IMR-90 (cell line): ENCODE data around the gene CGREF1.

Experiments
- BHLHE40 ChIP-seq: fragments of 150-350 bp; IDR thresholded peaks from 2 replicates; pipeline ENCODE4 v1.6.1; 2016; ENCODE audit warnings: mild to moderate bottlenecking, low read depth, low read length
- CEBPB ChIP-seq: IDR thresholded peaks from 2 replicates; pipeline ENCODE4 v1.6.1; 2012; ENCODE audit warnings: low read depth, low read length, improper control_type of control experiment
- FOS ChIP-seq: fragments of 150-350 bp; IDR thresholded peaks from 2 replicates; pipeline ENCODE4 v1.6.1; 2016; ENCODE audit warnings: low read depth, low read length
- MAFK ChIP-seq: IDR thresholded peaks from 2 replicates; pipeline ENCODE4 v1.6.1; 2012; ENCODE audit warnings: low read depth, low read length, improper control_type of control experiment
- MAZ ChIP-seq: IDR thresholded peaks from 2 replicates; pipeline ENCODE4 v1.6.1; 2012; ENCODE audit warnings: low read depth, mild to moderate bottlenecking, low read length, improper control_type of control experiment, moderate library complexity, borderline replicate concordance
- MXI1 ChIP-seq: IDR thresholded peaks from 2 replicates; pipeline ENCODE4 v1.6.1; 2012; ENCODE audit warnings: low read depth, mild to moderate bottlenecking, low read length, moderate library complexity, borderline replicate concordance
- NFE2L2 ChIP-seq: fragments of 150-350 bp; IDR thresholded peaks from 2 replicates; pipeline ENCODE4 v1.6.1; 2016; ENCODE audit warnings: low read depth, mild to moderate bottlenecking, low read length
- POLR2A ChIP-seq: IDR thresholded peaks from 2 replicates; pipeline ENCODE4 v1.6.1; 2012; ENCODE audit warnings: mild to moderate bottlenecking, low read depth, low read length
- RAD21 ChIP-seq: IDR thresholded peaks from 2 replicates; pipeline ENCODE4 v1.6.1; 2012; ENCODE audit warnings: low read length, improper control_type of control experiment
- RCOR1 ChIP-seq: IDR thresholded peaks from 2 replicates; pipeline ENCODE4 v1.6.1; 2012; ENCODE audit warnings: mild to moderate bottlenecking, low read length, improper control_type of control experiment; ENCODE audit not compliant: insufficient replicate concordance
- RFX5 ChIP-seq: IDR thresholded peaks from 2 replicates; pipeline ENCODE4 v1.8.0; 2012; ENCODE audit warnings: low read depth, mild to moderate bottlenecking, low read length, moderate library complexity
- SMC3 ChIP-seq: fragments of 150-350 bp; IDR thresholded peaks from 2 replicates; pipeline ENCODE4 v1.6.1; 2016; ENCODE audit warnings: low read depth, mild to moderate bottlenecking, antibody characterized with exemption, low read length, moderate library complexity
- USF2 ChIP-seq: fragments of 150-350 bp; IDR thresholded peaks from 2 replicates; pipeline ENCODE4 v1.6.1; 2017; ENCODE audit warnings: mild to moderate bottlenecking, antibody characterized with exemption, low read length, low read depth
- TF ChIP-seq, protein P1 (sequence below): conservative IDR thresholded peaks from 2 replicates; pipeline ENCODE4 v1.5.1; 2012; ENCODE audit warnings: mild to moderate bottlenecking, low read depth, low read length, improper control_type of control experiment

DNA sequence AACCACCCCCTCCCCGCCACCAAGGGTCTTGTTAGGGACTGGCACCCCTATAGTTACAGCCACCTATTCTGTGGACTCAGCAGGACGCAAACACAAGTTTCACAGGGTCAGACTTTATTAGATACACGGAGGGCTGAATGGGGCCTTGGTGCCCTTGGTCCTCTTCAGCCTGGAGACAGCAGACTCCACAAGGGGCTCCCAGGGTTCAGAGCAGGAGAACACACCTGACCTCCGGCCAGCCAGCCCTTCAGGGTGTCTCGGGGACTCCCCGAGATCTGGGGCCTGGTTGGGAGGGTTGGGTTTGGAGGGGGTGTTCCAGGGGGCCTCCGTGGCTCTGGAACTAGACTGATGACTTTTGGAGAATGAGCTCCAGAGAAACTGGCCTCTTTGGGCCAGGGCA lies 17.8 kb upstream of the CGREF1 start:
- TF ChIP-seq, protein P1, sequence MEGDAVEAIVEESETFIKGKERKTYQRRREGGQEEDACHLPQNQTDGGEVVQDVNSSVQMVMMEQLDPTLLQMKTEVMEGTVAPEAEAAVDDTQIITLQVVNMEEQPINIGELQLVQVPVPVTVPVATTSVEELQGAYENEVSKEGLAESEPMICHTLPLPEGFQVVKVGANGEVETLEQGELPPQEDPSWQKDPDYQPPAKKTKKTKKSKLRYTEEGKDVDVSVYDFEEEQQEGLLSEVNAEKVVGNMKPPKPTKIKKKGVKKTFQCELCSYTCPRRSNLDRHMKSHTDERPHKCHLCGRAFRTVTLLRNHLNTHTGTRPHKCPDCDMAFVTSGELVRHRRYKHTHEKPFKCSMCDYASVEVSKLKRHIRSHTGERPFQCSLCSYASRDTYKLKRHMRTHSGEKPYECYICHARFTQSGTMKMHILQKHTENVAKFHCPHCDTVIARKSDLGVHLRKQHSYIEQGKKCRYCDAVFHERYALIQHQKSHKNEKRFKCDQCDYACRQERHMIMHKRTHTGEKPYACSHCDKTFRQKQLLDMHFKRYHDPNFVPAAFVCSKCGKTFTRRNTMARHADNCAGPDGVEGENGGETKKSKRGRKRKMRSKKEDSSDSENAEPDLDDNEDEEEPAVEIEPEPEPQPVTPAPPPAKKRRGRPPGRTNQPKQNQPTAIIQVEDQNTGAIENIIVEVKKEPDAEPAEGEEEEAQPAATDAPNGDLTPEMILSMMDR = no peak
- TF ChIP-seq POLR2A (no peak), USF2 (no peak), RAD21 (no peak), NFE2L2 (no peak), RFX5 (no peak), RCOR1 (no peak), MAZ (no peak), SMC3 (no peak), FOS (no peak), MXI1 (no peak), MAFK (no peak), CEBPB (no peak), BHLHE40 (no peak)
